HepG2 (cell line): ENCODE measurements around the gene ROCK1. TPM values are rescaled to one million over a fixed set of nuclear protein-coding genes. Genes with fewer than 3 reads are reported as not detected.

Experiments used
- ATAC-seq: fragments of 200-7000 bp; cut with Tn5 transposase; 3 replicates; pipeline ENCODE4 v1.9.1; 2020; ENCODE audit warnings: mild to moderate bottlenecking, moderate library complexity
- BruUV-seq: library from RNA; stranded (reverse); fragments of 400-500 nt; replicated peaks from 2 replicates; lab custom pipeline; 2021; lab: Mats Ljungman, UMichigan
- CTCF ChIA-PET: fragments of 300-600 bp; formaldehyde crosslinking; extraction: SDS; loops from one replicate; lab custom pipeline; 2021; ENCODE audit warnings: low total read pairs, inconsistent platforms, low intra/inter-chr PET ratio; lab: Yijun Ruan, JAX
- POLR2A ChIA-PET: fragments of 350-600 bp; sonication (Branson Sonifier 250); formaldehyde crosslinking; loops from one replicate; lab custom pipeline; 2020; ENCODE audit warnings: antibody characterized with exemption, inconsistent platforms; lab: Yijun Ruan, JAX
- DNase-seq: peaks from one replicate; pipeline ENCODE4 v3.0.0-alpha.2; 2015; ENCODE audit warnings: low spot score
- FAIRE-seq: peaks from 3 replicates; lab custom pipeline; 2011; peaks lifted over from hg19 to GRCh38; lab: Jason Lieb, UNC
- H2AFZ ChIP-seq: one replicate; pipeline ENCODE4 v1.6.1; 2011; ENCODE audit warnings: low read length, inconsistent platforms
- H3K27ac ChIP-seq: fragments of 300-600 bp; 3 replicates; pipeline ENCODE4 v1.8.0; 2011; ENCODE audit warnings: mixed run types, mild to moderate bottlenecking, mixed read lengths, low read length, inconsistent platforms; ENCODE audit not compliant: insufficient read depth; ENCODE audit errors: extremely low read length
- H3K27me3 ChIP-seq, 2 experiments: fragments of 200-600 bp in 1 of 2; 2 replicates in 1 of 2; 3 replicates in 1 of 2; pipeline versions ENCODE4 v1.6.0 to v1.8.0; 2011; ENCODE audit warnings: low read length in 2 of 2, mild to moderate bottlenecking in 2 of 2, moderate library complexity in 2 of 2, inconsistent platforms in 1 of 2; ENCODE audit not compliant: insufficient read depth in 2 of 2, control insufficient read depth in 1 of 2
- H3K36me3 ChIP-seq, 2 experiments: fragments of 200-600 bp in 1 of 2; replicated peaks in 1 of 2; 2 replicates in 1 of 2; 3 replicates in 1 of 2; pipeline versions ENCODE4 v1.5.1 to v1.8.0; 2011; ENCODE audit warnings: low read length in 2 of 2, inconsistent platforms in 1 of 2; ENCODE audit not compliant: insufficient read depth in 2 of 2, control insufficient read depth in 1 of 2
- H3K4me1 ChIP-seq: 2 replicates; pipeline ENCODE4 v1.5.1; 2012; ENCODE audit warnings: low read length, inconsistent platforms; ENCODE audit not compliant: insufficient read depth
- H3K4me2 ChIP-seq: 2 replicates; pipeline ENCODE4 v1.6.0; 2011; ENCODE audit warnings: low read depth, low read length, inconsistent platforms
- H3K4me3 ChIP-seq, 3 experiments: fragments of 200-600 bp in 1 of 3; sonication (generic), shearing (Covaris generic) in 1 of 3; replicated peaks in 1 of 3; 2 replicates each; pipeline ENCODE4 v1.5.1; 2011 to 2016; ENCODE audit warnings: low read length in 3 of 3, inconsistent platforms in 2 of 3, low read depth in 2 of 3, mild to moderate bottlenecking in 2 of 3, control low read depth in 1 of 3, mixed read lengths in 1 of 3; ENCODE audit not compliant: insufficient read depth in 1 of 3
- H3K79me2 ChIP-seq: one replicate; pipeline ENCODE4 v1.6.1; 2011; ENCODE audit warnings: low read length, inconsistent platforms; ENCODE audit not compliant: insufficient read depth
- H3K9ac ChIP-seq: 2 replicates; pipeline ENCODE4 v1.6.0; 2011; ENCODE audit warnings: mild to moderate bottlenecking, low read depth, low read length, inconsistent platforms; ENCODE audit not compliant: insufficient read depth
- H3K9me3 ChIP-seq: 2 replicates; pipeline ENCODE4 v1.5.1; 2012; ENCODE audit warnings: mild to moderate bottlenecking, low read length
- H4K20me1 ChIP-seq: 2 replicates; pipeline ENCODE4 v1.6.0; 2011; ENCODE audit warnings: inconsistent platforms, mild to moderate bottlenecking, low read length, moderate library complexity; ENCODE audit not compliant: insufficient read depth
- BORCS8-MEF2B ChIP-seq: sonication (generic); formaldehyde crosslinking; IDR thresholded peaks from 2 replicates; pipeline ENCODE4 v1.8.0; 2022; ENCODE audit warnings: mild to moderate bottlenecking, missing genetic modification reagents
- GATAD1 ChIP-seq: IDR thresholded peaks from 2 replicates; pipeline ENCODE4 v1.6.1; 2016; ENCODE audit warnings: missing genetic modification reagents, missing compliant biosample characterization
- HNRNPL ChIP-seq: fragments of 200-400 bp; formaldehyde crosslinking; IDR thresholded peaks from 2 replicates; pipeline ENCODE4 v1.6.1; 2017; ENCODE audit warnings: mild to moderate bottlenecking, low read depth, low read length
- KIAA2018 ChIP-seq: sonication (generic); formaldehyde crosslinking; IDR thresholded peaks from 2 replicates; pipeline ENCODE4 v1.5.0; 2020; ENCODE audit warnings: mild to moderate bottlenecking, missing genetic modification reagents, borderline replicate concordance
- MED1 ChIP-seq: sonication (generic); formaldehyde crosslinking; IDR thresholded peaks from 2 replicates; pipeline ENCODE4 v1.4.0; 2020; ENCODE audit warnings: missing genetic modification reagents
- POLR2AphosphoS2 ChIP-seq: IDR thresholded peaks from 2 replicates; pipeline ENCODE4 v1.6.1; 2011; ENCODE audit warnings: low read depth, low read length, improper control_type of control experiment
- RNF219 ChIP-seq: sonication (generic); formaldehyde crosslinking; IDR thresholded peaks from 2 replicates; pipeline ENCODE4 v1.5.0; 2020; ENCODE audit warnings: mild to moderate bottlenecking, missing genetic modification reagents
- ZNF556 ChIP-seq: sonication (generic); formaldehyde crosslinking; IDR thresholded peaks from 2 replicates; pipeline ENCODE4 v1.4.0; 2020; ENCODE audit warnings: mild to moderate bottlenecking, missing genetic modification reagents, borderline replicate concordance
- WGBS: methylation state at CpG from one replicate; pipeline ENCODE4 v1.1.6; 2017; ENCODE audit warnings: low lambda C conversion rate; 5-methylcytosine and 5-hydroxymethylcytosine counted together
- in situ Hi-C: cut with HindIII; loops from 2 replicates; pipeline ENCODE4 v1.10.0; 2017; ENCODE audit warnings: low pct_unique_long_range_greater_than_20kb; ENCODE audit not compliant: extremely low pct_ligation_motif_present
- intact Hi-C: fragments of 100-400 bp; cut with micrococcal nuclease; formaldehyde crosslinking; loops from one replicate; pipeline ENCODE4 v1.10.0; 2022; ENCODE audit not compliant: unreplicated experiment
- polyA plus RNA-seq, 8 experiments: library from polyadenylated mRNA; depleted of rRNA in 3 of 8; stranded (reverse) in 7 of 8; unstranded in 1 of 8; fragments of >200 nt; fragmentation: Illumina TruSeq in 4 of 8; extraction: Trizol in 4 of 8; gene quantifications; 2 replicates each; pipeline versions ENCODE4 v1.2.1 to v1.2.3, GENCODE V29; 2011 to 2016; ENCODE audit warnings: low read depth in 4 of 8, missing spikeins in 1 of 8, mixed read lengths in 1 of 8; ENCODE audit not compliant: insufficient read depth in 1 of 8
- total RNA-seq, 5 experiments: library from RNA; depleted of rRNA; stranded (reverse); fragments of >200 nt; fragmentation: Illumina TruSeq; extraction: Trizol; gene quantifications; 2 replicates each; pipeline ENCODE4 v1.2.3, GENCODE V29; 2016; ENCODE audit warnings: low read depth in 1 of 5
- TF ChIP-seq, protein P1 (sequence below): sonication (generic); formaldehyde crosslinking; IDR thresholded peaks from 2 replicates; pipeline ENCODE4 v1.8.1; 2023; ENCODE audit warnings: mild to moderate bottlenecking, missing genetic modification reagents

Gene ROCK1
- total and polyA plus RNA-seq, 2 of the 13 experiments (the other 11 are each of a cell fraction or from before 2014, with no cell fraction given): 10.5 to 27.2 TPM

DNA sequence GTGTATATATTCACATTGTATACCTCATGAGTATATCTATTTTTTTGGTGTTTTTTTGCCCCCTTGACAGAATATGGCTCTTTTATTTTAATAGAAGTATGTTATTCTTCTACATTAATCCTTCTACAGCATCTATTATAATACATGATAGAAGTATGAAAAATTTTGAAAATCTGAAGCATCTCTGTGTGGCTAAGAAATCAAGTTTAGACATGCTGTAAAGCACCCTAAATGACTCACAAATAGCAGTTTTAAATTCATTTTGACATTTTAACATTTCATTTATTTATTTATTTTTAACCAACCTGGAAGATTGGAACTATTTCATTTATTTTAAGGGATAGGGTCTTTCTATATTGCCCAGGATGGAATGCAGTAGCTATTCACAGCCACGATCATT, 33.8 kb upstream of the ROCK1 start (continued):
- TF ChIP-seq, protein P1, sequence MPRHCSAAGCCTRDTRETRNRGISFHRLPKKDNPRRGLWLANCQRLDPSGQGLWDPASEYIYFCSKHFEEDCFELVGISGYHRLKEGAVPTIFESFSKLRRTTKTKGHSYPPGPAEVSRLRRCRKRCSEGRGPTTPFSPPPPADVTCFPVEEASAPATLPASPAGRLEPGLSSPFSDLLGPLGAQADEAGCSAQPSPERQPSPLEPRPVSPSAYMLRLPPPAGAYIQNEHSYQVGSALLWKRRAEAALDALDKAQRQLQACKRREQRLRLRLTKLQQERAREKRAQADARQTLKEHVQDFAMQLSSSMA: no peak
- TF ChIP-seq BORCS8-MEF2B: no peak
- TF ChIP-seq GATAD1 (CRISPR knock-in tag): no peak
- TF ChIP-seq, all 625 proteins: peak for 0

GRCh38 chr18:21141668-21142422, 30.2 kb upstream of the ROCK1 start:
- 32% methylated on average over 5 of the region's 5 CpGs for WGBS
- intact Hi-C loops (no loop called here), in situ Hi-C loops (no loop called here)
- H3K9ac ChIP-seq: no peak overlapping the region
- FAIRE-seq (no peak), ATAC-seq (no peak), DNase-seq (no peak)
- H3K4me2 ChIP-seq: no peak overlapping the region
- H3K79me2 ChIP-seq: no peaks in the 10 kb centered on the region
- no peaks in the 10 kb centered on the region for H4K20me1 ChIP-seq
- BruUV-seq: no TSS peak
- CTCF ChIA-PET: no interaction called here
- no peaks in the 10 kb centered on the region for H3K4me1 ChIP-seq
- no peaks in the 10 kb centered on the region for H3K36me3 ChIP-seq
- POLR2A ChIA-PET: no interaction called here
- H3K27me3 ChIP-seq: no peaks in the 10 kb centered on the region
- no peak overlapping the region for H3K27ac ChIP-seq
- H3K9me3 ChIP-seq: no peaks in the 10 kb centered on the region
- H2AFZ ChIP-seq: no peak overlapping the region
- H3K4me3 ChIP-seq: no peak overlapping the region
- TF ChIP-seq MED1 (no peak), KIAA2018 (no peak), POLR2AphosphoS2 (no peak), HNRNPL (no peak), ZNF556 (CRISPR knock-in tag) (no peak), RNF219 (no peak)
